H9 (cell line): ENCODE measurements around the gene GATC. TPM values are rescaled to one million over a fixed set of nuclear protein-coding genes. Genes with fewer than 3 reads are reported as not detected.

Experiments
- DNase-seq: peaks from one replicate; pipeline ENCODE4 v3.0.0-alpha.2; 2017
- H2AFZ ChIP-seq: one replicate; pipeline ENCODE4 v1.6.1; 2013; ENCODE audit warnings: mild to moderate bottlenecking, low read length, control low read depth, moderate library complexity
- H2AK5ac ChIP-seq: 2 replicates; pipeline ENCODE4 v1.6.1; 2013; ENCODE audit warnings: low read length, control low read depth, mixed read lengths; ENCODE audit not compliant: insufficient read length
- H2BK120ac ChIP-seq: one replicate; pipeline ENCODE4 v1.6.1; 2013; ENCODE audit warnings: low read depth, mild to moderate bottlenecking, low read length, control low read depth, inconsistent platforms; ENCODE audit not compliant: poor library complexity, severe bottlenecking
- H2BK12ac ChIP-seq: 2 replicates; pipeline ENCODE4 v1.6.1; 2013; ENCODE audit warnings: low read length, control low read depth, mixed read lengths, low read depth; ENCODE audit not compliant: insufficient read length
- H2BK15ac ChIP-seq: 2 replicates; pipeline ENCODE4 v1.6.1; 2013; ENCODE audit warnings: low read depth, low read length, control low read depth
- H2BK20ac ChIP-seq: one replicate; pipeline ENCODE4 v1.6.1; 2013; ENCODE audit warnings: low read depth, mild to moderate bottlenecking, low read length, control low read depth, inconsistent platforms; ENCODE audit not compliant: poor library complexity, severe bottlenecking
- H2BK5ac ChIP-seq: 2 replicates; pipeline ENCODE4 v1.6.1; 2013; ENCODE audit warnings: low read length, control low read depth, mixed read lengths; ENCODE audit not compliant: insufficient read length
- H3K14ac ChIP-seq: 2 replicates; pipeline ENCODE4 v1.6.1; 2013; ENCODE audit warnings: low read length, control low read depth; ENCODE audit not compliant: insufficient read depth
- H3K18ac ChIP-seq: 2 replicates; pipeline ENCODE4 v1.6.1; 2013; ENCODE audit warnings: low read depth, mild to moderate bottlenecking, mixed read lengths, low read length, control low read depth; ENCODE audit not compliant: insufficient read length
- H3K23ac ChIP-seq: 2 replicates; pipeline ENCODE4 v1.6.1; 2013; ENCODE audit warnings: low read length, control low read depth, mixed read lengths, low read depth; ENCODE audit not compliant: insufficient read length
- H3K23me2 ChIP-seq: 2 replicates; pipeline ENCODE4 v1.6.1; 2013; ENCODE audit warnings: low read depth, mild to moderate bottlenecking, mixed read lengths, low read length, control low read depth; ENCODE audit not compliant: insufficient read length, poor library complexity, severe bottlenecking
- H3K27ac ChIP-seq: 2 replicates; pipeline ENCODE4 v1.5.1; 2013; ENCODE audit warnings: low read length, control low read depth, mixed read lengths, low read depth; ENCODE audit not compliant: insufficient read length
- H3K27me3 ChIP-seq: 2 replicates; pipeline ENCODE4 v1.6.1; 2013; ENCODE audit warnings: low read length, control low read depth, inconsistent platforms; ENCODE audit not compliant: insufficient read depth
- H3K4ac ChIP-seq: 2 replicates; pipeline ENCODE4 v1.6.1; 2013; ENCODE audit warnings: low read depth, mild to moderate bottlenecking, control low read depth, inconsistent platforms, low read length, moderate library complexity
- H3K4me1 ChIP-seq: 2 replicates; pipeline ENCODE4 v1.6.1; 2013; ENCODE audit warnings: low read length, control low read depth, inconsistent platforms; ENCODE audit not compliant: insufficient read depth
- H3K4me2 ChIP-seq: 2 replicates; pipeline ENCODE4 v1.6.1; 2013; ENCODE audit warnings: low read length, control low read depth, mixed read lengths; ENCODE audit not compliant: insufficient read length, insufficient read depth
- H3K56ac ChIP-seq: 2 replicates; pipeline ENCODE4 v1.6.1; 2013; ENCODE audit warnings: low read depth, mild to moderate bottlenecking, mixed read lengths, low read length, control low read depth; ENCODE audit not compliant: insufficient read length
- H3K79me1 ChIP-seq: 2 replicates; pipeline ENCODE4 v1.6.1; 2013; ENCODE audit warnings: low read depth, mild to moderate bottlenecking, moderate library complexity, low read length, control low read depth, inconsistent platforms; ENCODE audit not compliant: insufficient read depth, poor library complexity, severe bottlenecking
- H3K79me2 ChIP-seq: 2 replicates; pipeline ENCODE4 v1.6.1; 2013; ENCODE audit warnings: low read length, control low read depth, inconsistent platforms; ENCODE audit not compliant: insufficient read depth
- H3K9ac ChIP-seq: 2 replicates; pipeline ENCODE4 v1.6.1; 2013; ENCODE audit warnings: low read length, control low read depth, mixed read lengths; ENCODE audit not compliant: insufficient read length; ENCODE audit errors: extremely low read depth
- H3K9me3 ChIP-seq: one replicate; pipeline ENCODE4 v1.6.1; 2013; ENCODE audit warnings: low read depth, low read length, inconsistent platforms; ENCODE audit not compliant: control insufficient read depth
- H3T11ph ChIP-seq: one replicate; pipeline ENCODE4 v1.6.1; 2013; ENCODE audit warnings: mild to moderate bottlenecking, low read length, control low read depth, inconsistent platforms
- H4K20me1 ChIP-seq: one replicate; pipeline ENCODE4 v1.6.1; 2013; ENCODE audit not compliant: control insufficient read depth, insufficient read length, insufficient read depth
- H4K5ac ChIP-seq: 2 replicates; pipeline ENCODE4 v1.6.1; 2013; ENCODE audit warnings: low read depth, mild to moderate bottlenecking, mixed read lengths, low read length, control low read depth; ENCODE audit not compliant: insufficient read length
- H4K8ac ChIP-seq: replicated peaks from 2 replicates; pipeline ENCODE4 v1.6.1; 2013; ENCODE audit warnings: low read length, control low read depth, mixed read lengths, low read depth; ENCODE audit not compliant: insufficient read length
- H4K91ac ChIP-seq: 2 replicates; pipeline ENCODE4 v1.6.1; 2013; ENCODE audit warnings: low read depth, mild to moderate bottlenecking, moderate library complexity, mixed read lengths, low read length, control low read depth; ENCODE audit not compliant: insufficient read length
- H3K27ac Mint-ChIP-seq, 3 experiments: 2 replicates in 2 of 3; 3 replicates in 1 of 3; pipeline ENCODE4 v1.8.0; 2020 to 2021; ENCODE audit warnings: mixed read lengths in 3 of 3, mild to moderate bottlenecking in 1 of 3, moderate library complexity in 1 of 3
- H3K27me3 Mint-ChIP-seq: 2 replicates; pipeline ENCODE4 v1.8.0; 2021; ENCODE audit warnings: low read depth, mild to moderate bottlenecking, moderate library complexity, mixed read lengths
- H3K36me3 Mint-ChIP-seq, 3 experiments: 2 replicates in 2 of 3; 3 replicates in 1 of 3; pipeline ENCODE4 v1.8.0; 2020 to 2021; ENCODE audit warnings: low read depth in 3 of 3, mixed read lengths in 3 of 3; ENCODE audit not compliant: insufficient read depth in 1 of 3
- H3K4me1 Mint-ChIP-seq, 2 experiments: 2 replicates each; pipeline ENCODE4 v1.8.0; 2020; ENCODE audit warnings: mixed read lengths in 2 of 2
- H3K4me3 Mint-ChIP-seq, 2 experiments: 2 replicates in 1 of 2; 3 replicates in 1 of 2; pipeline ENCODE4 v1.8.0; 2020 to 2021; ENCODE audit warnings: mild to moderate bottlenecking in 2 of 2, mixed read lengths in 2 of 2, moderate library complexity in 1 of 2
- H3K9me3 Mint-ChIP-seq, 2 experiments: 2 replicates in 1 of 2; 3 replicates in 1 of 2; pipeline ENCODE4 v1.8.0; 2020; ENCODE audit warnings: mild to moderate bottlenecking in 2 of 2, mixed read lengths in 2 of 2, moderate library complexity in 1 of 2
- CTCF ChIP-seq: fragments of 200-600 bp; sonication (generic); conservative IDR thresholded peaks from 3 replicates; pipeline ENCODE4 v1.8.0; 2021; ENCODE audit warnings: antibody characterized with exemption, mild to moderate bottlenecking
- WGBS: extraction: QIAGEN DNeasy Blood & Tissue Kit; methylation state at CpG from one replicate; pipeline ENCODE4 v1.1.7; 2013; ENCODE audit warnings: missing lambda C conversion rate, low lambda C conversion rate, mixed read lengths; ENCODE audit not compliant: insufficient read length; ENCODE audit errors: extremely low coverage; 5-methylcytosine and 5-hydroxymethylcytosine counted together
- total RNA-seq: library from RNA; stranded (reverse); gene quantifications from 2 replicates; pipeline ENCODE4 v1.2.1, GENCODE V29; 2021

GATC gene
- total RNA-seq, 1 experiment from 2014 or later = 25.9 TPM

GRCh38 chr12:120468821-120469449 lies 22.7 kb downstream of the GATC start:
- Histone ChIP-seq H3K23me2 (peaks cover 7% of the 10 kb centered on the region), H3K14ac (peak overlapping the region; percentile 99), H3T11ph (no peak overlapping the region), H2BK12ac (no peak overlapping the region), H2BK120ac (no peak overlapping the region), H3K79me1 (peaks cover 3% of the 10 kb centered on the region), H3K56ac (no peak overlapping the region), H4K91ac (no peak overlapping the region), H3K4me2 (peak overlapping the region; percentile 74), H3K18ac (peak overlapping the region; percentile 93), H3K23ac (no peak overlapping the region), H2BK20ac (no peak overlapping the region), H3K79me2 (peaks cover 11% of the 10 kb centered on the region; the same call in 1 of the 2 replicates), H3K27me3 (no peaks in the 10 kb centered on the region), H3K4me1 (no peaks in the 10 kb centered on the region), H4K20me1 (no peaks in the 10 kb centered on the region), H3K27ac (no peak overlapping the region), H2BK5ac (peak overlapping the region; percentile 95), H4K5ac (no peak overlapping the region), H2AFZ (no peak overlapping the region), H2AK5ac (no peak overlapping the region), H3K4ac (no peak overlapping the region), H2BK15ac (no peak overlapping the region), H4K8ac (no peak overlapping the region), H3K9me3 (no peaks in the 10 kb centered on the region), H3K9ac (peak overlapping the region; percentile 90)
- Mint-ChIP-seq H3K4me3 (peak overlapping the region; percentile 92 to 94), H3K9me3 (no peaks in the 10 kb centered on the region), H3K27me3 (no peaks in the 10 kb centered on the region), H3K27ac (peak overlapping the region; percentile 52 to 92 (median 66); a peak in 3 of 7 replicates), H3K36me3 (peaks cover 25 to 40% (median 33%) of the 10 kb centered on the region in 3 experiments), H3K4me1 (peaks cover 20 to 26% of the 10 kb centered on the region in 2 experiments)
- no CpG with 5 or more reads among the region's 57 CpGs for WGBS
- no peak for TF ChIP-seq CTCF
- DNase-seq = no peak
